GM21528 (cell line): ENCODE measurements around the gene MCC.

Experiments used
- ATAC-seq: cut with Tn5 transposase; IDR thresholded peaks from one replicate; pipeline ENCODE4 v1.9.1; 2021; ENCODE audit warnings: mild to moderate bottlenecking, moderate library complexity; ENCODE audit not compliant: unreplicated experiment, low FRiP score

MCC gene

GRCh38 chr5:113375480-113376060 lies 112.7 kb downstream of the MCC start:
- no peak for ATAC-seq

- ATAC-seq: no peak
Observed at GRCh38 chr5:113373426-113373825, 114.8 kb downstream of the MCC start.

- ATAC-seq: no peak
Observed at GRCh38 chr5:113371721-113372196, 116.5 kb downstream of the MCC start.

- no peak for ATAC-seq
Observed at GRCh38 chr5:113367586-113367985, 120.7 kb downstream of the MCC start.

- no peak for ATAC-seq
Observed at GRCh38 chr5:113364466-113364865, 123.8 kb downstream of the MCC start.

GRCh38 chr5:113361701-113362100 lies 126.6 kb downstream of the MCC start:
- no peak for ATAC-seq

GRCh38 chr5:113359419-113359818 lies 128.8 kb downstream of the MCC start:
- no peak for ATAC-seq

- ATAC-seq: no peak
Observed at GRCh38 chr5:113358696-113359095, 129.6 kb downstream of the MCC start.

- ATAC-seq: no peak
Observed at GRCh38 chr5:113357696-113358476, 130.4 kb downstream of the MCC start.

GRCh38 chr5:113356487-113356886 lies 131.8 kb downstream of the MCC start:
- no peak for ATAC-seq

- no peak for ATAC-seq
Observed at GRCh38 chr5:113354055-113354454, 134.2 kb downstream of the MCC start.

- ATAC-seq: no peak
Observed at GRCh38 chr5:113347572-113347971, 140.7 kb downstream of the MCC start.

GRCh38 chr5:113344973-113345940 lies 143.0 kb downstream of the MCC start:
- no peak for ATAC-seq

- no peak for ATAC-seq
Observed at GRCh38 chr5:113343343-113343742, 144.9 kb downstream of the MCC start.

GRCh38 chr5:113340537-113340936 lies 147.7 kb downstream of the MCC start:
- ATAC-seq: no peak

GRCh38 chr5:113338628-113339027 lies 149.6 kb downstream of the MCC start:
- no peak for ATAC-seq

- no peak for ATAC-seq
Observed at GRCh38 chr5:113337515-113338415, 150.5 kb downstream of the MCC start.

- no peak for ATAC-seq
Observed at GRCh38 chr5:113336975-113337374, 151.3 kb downstream of the MCC start.

- ATAC-seq: no peak
Observed at GRCh38 chr5:113333411-113333810, 154.8 kb downstream of the MCC start.

GRCh38 chr5:113331209-113331551 lies 157.1 kb downstream of the MCC start:
- no peak for ATAC-seq
